Stimulated activated CD4-positive, alpha-beta T cell treated with anti-CD3 and anti-CD28 coated beads, Interleukin-15, amount 100 ng/mL, for 24 hours (primary cell): Measurements from ENCODE around the gene CIDEB.

Experiments
- DNase-seq: peaks from one replicate; pipeline ENCODE4 v3.0.0-alpha.2; 2020

CIDEB gene

GRCh38 chr14:24332268-24332993 lies 24.7 kb upstream of the CIDEB start:
- peak; percentile 89 for DNase-seq

DNA sequence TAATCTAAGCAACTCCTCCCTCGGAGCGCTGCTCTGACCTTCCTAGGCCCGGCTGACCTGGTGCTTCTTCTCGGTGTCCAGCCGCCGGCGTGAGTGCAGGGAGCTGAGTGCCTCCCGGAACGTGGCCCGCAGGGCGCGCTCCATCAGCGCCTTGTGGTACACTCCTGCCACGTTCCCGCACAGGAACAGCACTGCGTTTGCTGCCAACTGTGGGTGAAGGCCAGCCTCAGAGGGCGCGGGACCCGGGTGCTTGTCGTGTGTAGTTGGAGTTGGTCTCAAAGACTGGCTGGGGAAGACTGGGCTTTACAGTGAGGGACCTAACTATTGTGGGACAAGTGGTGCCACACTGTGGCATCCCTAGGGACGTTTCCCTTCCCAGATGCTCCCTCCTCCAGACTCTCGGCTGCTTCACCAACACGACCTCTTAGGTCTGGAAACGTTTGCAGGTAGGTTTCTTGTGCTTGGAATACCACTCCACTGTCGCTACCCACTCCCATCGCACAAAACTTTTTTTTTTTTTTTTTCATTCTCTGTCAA lies 24.0 kb upstream of the CIDEB start:
- DNase-seq: no peak

DNA sequence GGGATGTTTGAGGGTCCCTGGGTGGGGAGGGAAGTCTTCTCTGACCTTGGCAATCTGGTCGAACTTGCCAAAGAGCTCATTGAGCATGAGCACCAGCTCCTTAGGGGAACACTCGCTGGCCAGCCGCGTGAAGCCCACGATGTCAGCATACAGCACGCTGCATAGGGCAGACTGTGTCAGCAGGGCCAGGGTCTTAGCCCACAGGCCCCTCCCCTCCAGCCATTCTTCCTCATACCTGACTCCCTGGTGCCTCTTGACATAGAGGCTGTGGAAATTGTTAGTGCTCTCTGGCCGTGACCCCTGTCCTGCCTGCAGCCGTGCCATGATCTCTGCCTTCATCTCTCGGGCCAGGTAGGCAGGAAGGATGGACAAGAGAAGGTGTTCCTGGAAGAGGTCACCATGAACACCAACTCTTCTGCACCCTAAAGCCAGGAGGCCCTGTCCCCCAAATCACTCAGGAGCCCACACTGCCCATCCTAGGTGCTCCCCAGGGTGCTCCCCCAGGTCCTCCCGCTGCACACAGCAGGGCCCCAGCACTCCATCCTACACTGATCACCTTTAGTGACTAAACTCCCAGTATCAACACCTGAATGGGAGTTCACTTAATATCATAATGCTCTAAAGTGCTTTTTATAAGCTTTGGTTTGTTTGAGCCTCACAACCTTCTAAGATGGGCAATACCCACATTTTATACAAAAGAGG lies 23.3 kb upstream of the CIDEB start:
- DNase-seq: no peak

GRCh38 chr14:24329736-24330135 lies 22.0 kb upstream of the CIDEB start:
- peak; percentile 53 for DNase-seq

DNA sequence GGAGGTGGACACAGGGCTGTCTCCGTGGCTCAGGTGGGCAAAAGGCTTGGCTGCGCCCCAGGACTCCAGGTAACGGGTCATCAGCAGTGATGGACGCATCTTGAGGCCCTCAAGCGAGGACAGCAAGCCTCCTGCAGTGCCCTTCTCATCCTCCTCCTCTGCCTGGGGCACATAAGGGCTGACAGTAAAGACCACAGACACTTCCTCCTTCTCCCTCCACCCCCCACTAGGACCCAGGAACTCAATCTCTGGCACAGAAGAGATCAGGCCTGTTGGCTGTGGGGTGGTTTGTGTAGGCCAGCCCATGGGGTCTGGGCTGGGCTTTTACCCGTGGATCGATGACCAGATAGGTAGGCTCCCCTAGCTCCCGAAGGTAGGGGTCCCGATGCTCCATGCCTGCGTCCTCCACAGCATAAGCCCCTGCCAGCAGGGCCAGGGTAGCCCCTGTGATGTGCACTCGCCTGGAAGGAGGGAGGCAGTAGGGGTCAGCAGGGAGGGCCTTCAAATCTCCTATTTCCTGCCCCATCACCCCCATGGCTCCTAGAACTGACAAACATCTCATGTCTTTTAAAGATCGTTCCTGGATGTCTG lies 21.4 kb upstream of the CIDEB start:
- DNase-seq: no peak

GRCh38 chr14:24327914-24328313 lies 20.1 kb upstream of the CIDEB start:
- DNase-seq: peak; percentile 51

- no peak for DNase-seq
Measured at GRCh38 chr14:24327303-24327702, 19.5 kb upstream of the CIDEB start.

DNA sequence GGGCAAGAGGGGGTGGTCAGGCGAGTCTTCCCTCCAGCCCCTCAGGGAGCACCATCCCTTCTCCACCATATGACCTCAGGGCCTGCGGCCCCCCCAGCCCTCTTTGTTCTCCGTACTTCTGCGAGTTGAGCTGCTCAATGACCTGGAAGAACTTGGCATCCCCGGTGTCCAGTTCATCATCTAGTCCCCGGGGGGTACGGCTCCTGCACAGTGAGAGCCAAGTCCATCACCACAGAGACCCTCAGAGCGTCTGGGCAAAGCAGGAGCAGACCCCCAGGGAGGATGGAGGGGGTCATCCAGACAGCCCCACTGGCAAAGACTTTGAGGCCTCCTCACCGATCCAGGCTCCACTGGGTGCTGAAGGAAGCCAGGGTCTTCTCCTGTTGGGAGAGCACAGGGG lies 18.2 kb upstream of the CIDEB start:
- no peak for DNase-seq

DNA sequence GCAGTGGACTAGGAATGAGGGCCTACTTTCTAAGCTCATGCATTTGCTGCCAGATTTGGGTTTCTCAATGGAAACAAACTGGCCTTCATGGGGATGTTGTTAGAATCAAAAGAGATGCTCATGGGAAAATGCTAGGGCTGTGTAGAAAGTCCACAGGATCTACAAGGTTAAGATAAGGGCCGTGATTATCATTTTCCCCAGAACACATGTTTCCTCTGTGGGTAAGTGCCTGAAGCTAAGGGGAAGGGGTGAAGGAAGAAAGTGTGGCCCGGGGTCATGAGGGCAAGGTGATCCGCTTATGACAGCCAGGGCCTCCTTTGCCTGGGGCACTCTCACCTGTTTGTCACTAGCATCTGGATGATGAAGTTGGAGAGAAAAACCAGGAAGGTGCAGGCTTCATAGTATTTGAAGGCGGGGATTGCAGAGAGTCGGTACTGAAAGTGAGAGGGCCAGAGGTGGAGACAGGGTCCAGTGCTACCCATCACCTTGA lies 17.3 kb upstream of the CIDEB start:
- no peak for DNase-seq

- DNase-seq: no peak
Measured at GRCh38 chr14:24324024-24324423, 16.2 kb upstream of the CIDEB start.

DNA sequence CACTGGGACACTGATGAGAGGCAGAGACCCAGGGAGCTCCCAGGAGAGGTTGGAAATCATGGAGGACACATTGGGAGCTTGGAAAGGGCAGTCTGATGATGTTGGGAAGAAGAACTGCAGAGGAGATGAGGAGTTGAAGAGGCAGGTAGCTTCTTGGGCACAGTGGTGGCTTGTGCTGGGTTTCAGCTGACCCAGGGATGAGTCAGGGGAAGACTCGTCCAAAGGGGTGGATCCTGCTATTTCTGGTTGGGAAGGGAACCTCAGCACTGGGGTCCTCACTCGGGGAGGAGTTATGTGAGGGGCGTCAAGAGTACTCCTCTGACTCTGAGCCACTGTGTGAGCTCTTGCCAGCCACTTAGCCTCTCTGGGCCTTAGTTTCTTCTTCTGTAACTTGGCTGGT lies 15.6 kb upstream of the CIDEB start:
- no peak for DNase-seq

DNA sequence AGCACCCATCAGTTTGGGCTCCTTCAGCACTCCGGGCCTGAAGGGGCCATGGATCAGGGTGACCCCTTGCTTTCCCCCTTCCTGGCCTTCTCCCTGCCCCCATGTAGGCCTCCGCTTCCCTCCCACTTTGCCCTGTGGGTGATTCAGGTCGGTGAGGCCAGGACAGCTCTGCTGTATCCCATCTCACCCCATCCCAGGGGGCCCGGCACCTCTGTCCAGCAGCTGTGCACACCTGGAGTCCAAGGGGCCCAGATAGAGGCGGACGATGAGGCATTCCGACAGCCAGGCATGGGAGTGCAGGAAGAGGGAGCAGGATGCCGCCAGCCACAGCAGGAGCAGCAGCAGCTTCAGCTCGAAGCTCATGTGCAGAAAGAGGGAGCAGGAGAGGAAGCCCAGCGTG lies 14.9 kb upstream of the CIDEB start:
- no peak for DNase-seq

DNA sequence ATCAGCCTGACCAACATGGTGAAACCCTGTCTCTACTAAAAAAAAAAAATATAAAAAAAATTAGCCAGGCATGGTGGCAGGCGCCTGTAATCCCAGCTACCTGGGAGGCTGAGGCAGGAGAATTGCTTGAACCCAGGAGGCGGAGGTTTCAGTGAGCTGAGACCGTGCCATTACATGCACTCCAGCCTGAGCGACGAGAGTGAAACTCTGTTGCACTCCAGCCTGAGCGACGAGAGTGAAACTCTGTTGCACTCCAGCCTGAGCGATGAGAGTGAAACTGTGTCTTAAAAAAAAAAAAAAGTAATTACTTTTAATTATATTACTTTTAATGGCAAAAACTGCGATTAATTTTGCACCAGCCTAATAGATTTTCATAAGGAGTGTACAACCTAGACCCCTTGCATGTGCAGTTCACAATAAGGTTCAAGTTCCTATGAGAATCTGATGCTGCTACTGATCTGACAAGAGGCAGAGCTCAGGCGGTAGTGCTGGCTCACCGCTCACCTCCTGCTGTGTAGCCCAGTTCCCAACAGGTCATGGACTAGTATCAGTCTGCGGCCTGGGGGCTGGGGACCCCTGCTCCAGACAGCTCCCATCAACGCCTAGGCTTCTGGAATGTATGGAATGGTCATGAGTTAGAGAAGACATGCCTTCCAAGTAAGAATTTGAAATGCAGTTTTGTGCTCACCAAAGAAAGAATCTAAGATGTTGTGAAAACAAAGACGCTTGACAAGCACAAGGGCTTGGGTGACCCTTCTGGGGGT lies 13.6 kb upstream of the CIDEB start:
- DNase-seq: no peak

DNA sequence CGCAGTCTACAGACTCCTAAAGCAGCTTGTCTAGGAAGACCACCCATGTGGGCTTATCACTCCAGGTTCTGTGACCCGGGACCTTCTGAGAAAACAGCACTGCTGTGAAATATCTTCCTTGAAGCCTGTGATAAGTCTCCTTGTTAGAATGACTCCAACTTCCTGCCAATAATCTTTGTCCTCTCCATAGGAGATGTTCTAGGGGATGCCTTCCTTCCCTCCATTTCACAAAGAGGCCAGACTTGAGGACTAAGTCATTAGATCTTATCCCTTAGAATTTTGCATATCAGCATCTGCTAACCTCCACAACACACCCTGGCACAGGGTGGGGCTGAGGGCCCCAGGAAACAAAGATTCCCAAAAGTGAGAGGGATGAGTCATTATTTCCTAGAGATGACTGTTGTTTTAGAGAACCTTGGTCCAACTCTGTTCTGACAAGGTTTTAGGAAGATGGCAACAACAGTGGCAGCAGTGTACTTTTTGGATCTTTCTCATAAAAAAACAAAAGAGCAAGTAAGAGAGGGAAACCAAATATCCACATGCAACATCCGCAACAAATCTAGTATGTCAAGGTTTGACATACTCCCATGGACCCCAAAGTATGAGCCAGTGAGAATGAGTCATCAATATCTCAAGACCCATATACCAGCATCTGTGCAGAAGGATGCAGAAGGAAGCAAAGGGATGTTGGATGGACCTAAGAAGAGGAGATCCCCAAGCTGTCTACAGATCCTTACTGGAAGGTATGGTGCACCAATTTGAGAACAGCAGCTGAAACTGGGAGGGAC lies 9.6 kb upstream of the CIDEB start:
- no peak for DNase-seq

DNA sequence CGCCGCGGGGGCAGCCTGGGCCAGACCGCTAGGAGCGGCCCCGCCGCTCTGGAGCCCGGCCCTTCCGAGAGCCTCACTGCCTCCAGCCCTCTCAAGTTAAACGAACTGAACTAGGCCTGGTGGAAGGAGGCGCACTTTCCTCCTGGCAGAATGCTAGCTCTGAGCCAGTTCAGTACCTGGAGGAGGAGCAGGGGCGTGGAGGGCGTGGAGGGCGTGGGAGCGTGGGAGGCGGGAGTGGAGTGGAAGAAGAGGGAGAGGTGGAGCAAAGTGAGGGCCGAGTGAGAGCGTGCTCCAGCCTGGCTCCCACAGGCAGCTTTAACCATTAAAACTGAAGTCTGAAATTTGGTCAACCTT lies 8.8 kb upstream of the CIDEB start:
- DNase-seq: no peak

DNA sequence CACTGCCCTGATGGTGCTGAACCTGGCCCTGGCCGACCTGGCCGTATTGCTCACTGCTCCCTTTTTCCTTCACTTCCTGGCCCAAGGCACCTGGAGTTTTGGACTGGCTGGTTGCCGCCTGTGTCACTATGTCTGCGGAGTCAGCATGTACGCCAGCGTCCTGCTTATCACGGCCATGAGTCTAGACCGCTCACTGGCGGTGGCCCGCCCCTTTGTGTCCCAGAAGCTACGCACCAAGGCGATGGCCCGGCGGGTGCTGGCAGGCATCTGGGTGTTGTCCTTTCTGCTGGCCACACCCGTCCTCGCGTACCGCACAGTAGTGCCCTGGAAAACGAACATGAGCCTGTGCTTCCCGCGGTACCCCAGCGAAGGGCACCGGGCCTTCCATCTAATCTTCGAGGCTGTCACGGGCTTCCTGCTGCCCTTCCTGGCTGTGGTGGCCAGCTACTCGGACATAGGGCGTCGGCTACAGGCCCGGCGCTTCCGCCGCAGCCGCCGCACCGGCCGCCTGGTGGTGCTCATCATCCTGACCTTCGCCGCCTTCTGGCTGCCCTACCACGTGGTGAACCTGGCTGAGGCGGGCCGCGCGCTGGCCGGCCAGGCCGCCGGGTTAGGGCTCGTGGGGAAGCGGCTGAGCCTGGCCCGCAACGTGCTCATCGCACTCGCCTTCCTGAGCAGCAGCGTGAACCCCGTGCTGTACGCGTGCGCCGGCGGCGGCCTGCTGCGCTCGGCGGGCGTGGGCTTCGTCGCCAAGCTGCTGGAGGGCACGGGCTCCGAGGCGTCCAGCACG lies 8.2 kb upstream of the CIDEB start:
- DNase-seq: no peak

GRCh38 chr14:24315243-24315806 lies 7.5 kb upstream of the CIDEB start:
- no peak for DNase-seq

DNA sequence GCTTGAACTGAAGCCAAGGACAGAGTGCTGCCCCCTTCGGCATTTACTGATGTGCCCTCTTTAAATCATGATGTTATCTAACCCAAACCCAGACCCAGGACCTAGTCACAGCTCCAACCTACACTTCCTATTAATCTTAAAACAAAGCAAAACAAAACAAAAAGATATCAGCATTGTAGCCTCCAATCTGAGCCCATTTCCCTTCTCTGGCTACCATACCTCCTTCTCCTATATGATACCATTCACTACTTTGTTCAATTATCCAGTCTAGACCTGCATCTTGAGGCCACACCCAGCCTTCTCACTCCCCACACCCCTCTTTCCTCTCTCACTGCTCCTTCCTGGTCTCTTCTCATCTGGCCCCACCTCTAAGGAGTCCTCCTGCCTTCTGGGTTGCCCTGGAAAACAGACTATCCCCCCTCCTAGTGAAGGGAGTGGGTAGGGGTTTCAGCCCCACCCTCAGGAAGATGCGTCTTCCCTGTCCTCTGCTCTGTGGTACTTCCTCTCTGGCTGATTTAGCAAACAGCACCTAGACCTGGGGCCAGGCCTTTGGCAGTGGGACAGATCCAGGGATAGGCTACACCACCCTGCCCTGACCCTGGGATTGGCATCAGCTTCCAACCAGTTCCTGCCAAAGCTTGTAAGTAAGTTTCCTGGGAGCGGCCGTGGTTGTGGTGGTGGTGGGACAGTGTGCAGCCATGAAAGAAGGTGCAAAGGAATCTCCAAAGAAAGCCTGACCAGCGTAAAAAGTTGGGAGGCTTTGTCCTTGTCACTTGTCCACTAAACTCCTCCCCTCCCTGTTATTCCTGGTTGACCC lies 6.8 kb upstream of the CIDEB start:
- DNase-seq: no peak

- DNase-seq: no peak
Measured at GRCh38 chr14:24313913-24314312, 6.1 kb upstream of the CIDEB start.
